ENCODE measurements around the gene TTLL3.
"Not testable (repeated sequence)": the region's sequence is repeated elsewhere in the genome, so short reads cannot be mapped to it uniquely, and the experiment has no call there.

Gene TTLL3

GRCh38 chr3:9809615-9810432 lies at the start of gene TTLL3:
Gene TTLL3, plus strand, starts transcription at chr3:9810262. Its CDS starts 400 bp downstream, at chr3:9810662.
- in situ Hi-C loops (cut with MboI; ENCODE audit: low sequenced_read_pairs): no loop called here

GRCh38 chr3:9760779-9761505 lies 49.1 kb upstream of the TTLL3 start:
- in situ Hi-C loops (cut with MboI; ENCODE audit: low sequenced_read_pairs): no loop called here

- in situ Hi-C loops (cut with MboI; ENCODE audit: low sequenced_read_pairs): no loop called here
These were observed 48.1 kb upstream of the TTLL3 start for GRCh38 chr3:9761919-9762318.

- in situ Hi-C loops (cut with MboI; ENCODE audit: low sequenced_read_pairs): no loop called here
These were observed 47.2 kb upstream of the TTLL3 start for GRCh38 chr3:9762871-9763270.

GRCh38 chr3:9765865-9766264 lies 44.2 kb upstream of the TTLL3 start:
- in situ Hi-C loops (cut with MboI; ENCODE audit: low sequenced_read_pairs): no loop called here

GRCh38 chr3:9767418-9767817 lies 42.6 kb upstream of the TTLL3 start:
- in situ Hi-C loops (cut with MboI; ENCODE audit: low sequenced_read_pairs): no loop called here

GRCh38 chr3:9768141-9768775 lies 41.8 kb upstream of the TTLL3 start:
- in situ Hi-C loops (cut with MboI; ENCODE audit: low sequenced_read_pairs): no loop called here

GRCh38 chr3:9769012-9769411 lies 41.0 kb upstream of the TTLL3 start:
- in situ Hi-C loops (cut with MboI; ENCODE audit: low sequenced_read_pairs): no loop called here

GRCh38 chr3:9769426-9770275 lies 40.4 kb upstream of the TTLL3 start, which contains the start of gene CAMK1:
Gene CAMK1, minus strand, starts transcription at chr3:9769947. Its CDS starts 2,198 bp downstream, at chr3:9767749.
- in situ Hi-C loops (cut with MboI; ENCODE audit: low sequenced_read_pairs): no loop called here

GRCh38 chr3:9770276-9770812 lies 39.7 kb upstream of the TTLL3 start:
- in situ Hi-C loops (cut with MboI; ENCODE audit: low sequenced_read_pairs): no loop called here

GRCh38 chr3:9771007-9771406 lies 39.1 kb upstream of the TTLL3 start:
- in situ Hi-C loops (cut with MboI; ENCODE audit: low sequenced_read_pairs): not testable (repeated sequence)

- in situ Hi-C loops (cut with MboI; ENCODE audit: low sequenced_read_pairs): no loop called here
These were observed 33.0 kb upstream of the TTLL3 start for GRCh38 chr3:9776896-9777693.

- in situ Hi-C loops (cut with MboI; ENCODE audit: low sequenced_read_pairs): no loop called here
These were observed 32.4 kb upstream of the TTLL3 start for GRCh38 chr3:9777694-9778021.

GRCh38 chr3:9778143-9779074 lies 31.7 kb upstream of the TTLL3 start:
- in situ Hi-C loops (cut with MboI; ENCODE audit: low sequenced_read_pairs): no loop called here

- in situ Hi-C loops (cut with MboI; ENCODE audit: low sequenced_read_pairs): no loop called here
These were observed 30.9 kb upstream of the TTLL3 start for GRCh38 chr3:9779075-9779593.

- in situ Hi-C loops (cut with MboI; ENCODE audit: low sequenced_read_pairs): no loop called here
These were observed 30.2 kb upstream of the TTLL3 start for GRCh38 chr3:9779721-9780457.

GRCh38 chr3:9780458-9780812 lies 29.6 kb upstream of the TTLL3 start:
- in situ Hi-C loops (cut with MboI; ENCODE audit: low sequenced_read_pairs): no loop called here

GRCh38 chr3:9780910-9781309 lies 29.2 kb upstream of the TTLL3 start:
- in situ Hi-C loops (cut with MboI; ENCODE audit: low sequenced_read_pairs): no loop called here
